Thyroid gland (tissue), 4 donors: ENCODE results near the gene ERICH6. TPM values are rescaled to one million over a fixed set of nuclear protein-coding genes. Genes with fewer than 3 reads are reported as not detected.

Source experiments
- DNase-seq, 2 donors: peaks; one replicate each; pipeline ENCODE4 v3.0.0-alpha.2; 2019
- H3K27ac ChIP-seq, 3 donors: fragments of 200-600 bp; sonication (generic); 1 replicate in 2 of 3; 2 replicates in 1 of 3; pipeline ENCODE4 v1.5.1; 2016 to 2019; ENCODE audit warnings: mild to moderate bottlenecking in 1 of 3, moderate library complexity in 1 of 3
- H3K27me3 ChIP-seq: fragments of 200-600 bp; sonication (generic); one replicate; pipeline ENCODE4 v1.5.1; 2019
- H3K36me3 ChIP-seq, 2 donors: fragments of 200-600 bp; sonication (generic); one replicate each; pipeline ENCODE4 v1.5.1; 2016 to 2019
- H3K4me1 ChIP-seq, 2 donors: fragments of 200-600 bp; sonication (generic); one replicate each; pipeline ENCODE4 v1.5.1; 2017 to 2019
- H3K4me3 ChIP-seq, 3 donors: fragments of 200-600 bp; sonication (generic); replicated peaks in 1 of 3; 1 replicate in 2 of 3; 2 replicates in 1 of 3; pipeline ENCODE4 v1.5.1; 2016; ENCODE audit warnings: mild to moderate bottlenecking in 1 of 3
- H3K9me3 ChIP-seq: fragments of 200-600 bp; sonication (generic); one replicate; pipeline ENCODE4 v1.5.1; 2017
- CTCF ChIP-seq, 6 experiments: fragments of 200-600 bp in 3 of 6; fragments of 450-650 bp in 3 of 6; sonication (generic) in 3 of 6; IDR thresholded peaks; one replicate each; pipeline ENCODE4 v1.5.1; 2016 to 2019; ENCODE audit warnings: antibody characterized with exemption in 6 of 6, mild to moderate bottlenecking in 2 of 6, inconsistent platforms in 1 of 6, moderate library complexity in 1 of 6
- POLR2A ChIP-seq, 2 donors: fragments of 450-650 bp; IDR thresholded peaks; one replicate each; pipeline ENCODE4 v1.6.1; 2017; ENCODE audit warnings: antibody characterized with exemption in 2 of 2, mild to moderate bottlenecking in 2 of 2, moderate library complexity in 1 of 2
- WGBS, 2 donors: methylation state at CpG; one replicate each; pipeline ENCODE4 v1.1.5; 2017; 5-methylcytosine and 5-hydroxymethylcytosine counted together
- intact Hi-C: fragments of 100-400 bp; cut with DNase I; formaldehyde crosslinking; loops from one replicate; pipeline ENCODE4 v1.15.1; 2023
- total RNA-seq, 4 donors: library from RNA; depleted of rRNA; stranded (reverse); fragments of >200 nt; gene quantifications; one replicate each; pipeline ENCODE4 v1.2.3, GENCODE V29; 2016

ERICH6 gene
- total RNA-seq, 4 donors from 2014 or later, result 0.11 to 0.27 TPM; not detected in 2

DNA sequence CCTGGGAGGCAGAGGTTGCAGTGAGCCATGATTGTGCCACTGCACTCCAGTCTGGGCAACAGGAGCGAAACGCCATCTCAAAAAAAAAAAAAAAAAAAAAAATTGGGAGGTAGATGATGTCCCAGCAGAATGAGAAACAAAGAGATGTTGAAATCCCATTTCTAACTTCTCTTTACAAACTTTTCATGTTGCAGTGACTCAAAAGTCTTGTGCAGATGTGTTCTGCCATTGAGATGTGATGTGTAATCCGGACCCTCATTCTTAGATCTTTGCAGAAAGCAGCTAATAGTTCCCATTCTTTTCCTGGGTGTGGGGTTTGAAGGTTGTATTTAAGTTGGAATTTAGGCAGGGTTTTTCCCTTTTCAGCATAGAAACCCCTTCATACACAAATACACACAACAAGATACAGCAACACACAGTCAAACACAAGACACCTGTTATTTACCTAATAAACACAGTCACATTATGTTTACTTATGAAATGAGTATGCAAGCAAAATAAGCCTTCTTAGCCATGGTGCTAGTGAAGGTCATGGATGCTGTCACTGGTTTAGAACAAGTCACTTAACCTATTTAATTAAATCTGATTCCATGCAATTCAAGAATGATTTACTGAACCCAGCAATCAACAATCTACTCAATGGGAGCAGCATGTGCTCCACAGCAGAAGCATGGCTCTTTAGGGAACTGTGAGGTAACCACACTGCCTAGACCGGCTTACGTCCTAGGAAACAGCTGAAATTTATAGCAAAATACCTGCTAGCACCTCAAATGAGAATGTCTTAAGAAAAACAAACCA is 44.4 kb upstream of the ERICH6 start:
- no peak for DNase-seq
- no peaks in the 10 kb centered on the region for H3K36me3 ChIP-seq
- peaks cover 9 to 44% of the 10 kb centered on the region in 2 donors for H3K4me1 ChIP-seq
- 83 to 89% methylated on average over 5 of the region's 5 CpGs for WGBS, 2 donors
- intact Hi-C loops, result no loop called here
- TF ChIP-seq CTCF (IDR thresholded peaks at IDR 0.05), result no peak
- no peak for TF ChIP-seq POLR2A (IDR thresholded peaks at IDR 0.05)
- H3K9me3 ChIP-seq, result no peaks in the 10 kb centered on the region
- H3K27me3 ChIP-seq, result no peaks in the 10 kb centered on the region
- no peak overlapping the region for H3K27ac ChIP-seq
- H3K4me3 ChIP-seq, result no peak overlapping the region

GRCh38 chr3:150746791-150747590 is 43.3 kb upstream of the ERICH6 start:
- peaks cover 0 to 4% of the 10 kb centered on the region in 2 donors for H3K36me3 ChIP-seq
- TF ChIP-seq CTCF (IDR thresholded peaks at IDR 0.05), result no peak
- TF ChIP-seq POLR2A (IDR thresholded peaks at IDR 0.05), result no peak
- peaks cover 5 to 41% of the 10 kb centered on the region in 2 donors for H3K4me1 ChIP-seq
- no peak overlapping the region for H3K27ac ChIP-seq
- H3K4me3 ChIP-seq, result no peak overlapping the region
- WGBS, 2 donors, result 79 to 84% methylated on average over 7 of the region's 7 CpGs
- intact Hi-C loops, result no loop called here
- no peak for DNase-seq
- no peaks in the 10 kb centered on the region for H3K9me3 ChIP-seq
- no peaks in the 10 kb centered on the region for H3K27me3 ChIP-seq

DNA sequence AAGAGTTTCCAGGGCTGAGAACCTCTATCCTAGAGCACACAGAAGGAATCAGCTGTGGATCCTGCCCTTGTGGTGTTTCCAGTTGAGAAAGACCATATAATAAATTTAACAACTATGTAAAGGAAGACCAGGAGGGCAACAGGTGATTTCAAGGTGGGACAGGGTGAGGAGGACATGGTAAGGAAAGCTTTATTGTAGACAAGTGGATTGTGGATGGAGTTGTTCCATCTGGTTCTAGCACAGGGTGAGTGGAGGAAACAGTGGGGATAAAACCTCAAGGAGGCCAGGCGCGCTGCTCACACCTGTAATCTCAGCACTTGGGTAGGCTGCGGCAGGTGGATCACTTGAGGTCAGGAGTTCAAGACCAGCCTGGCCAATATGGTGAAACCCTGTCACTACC is 42.1 kb upstream of the ERICH6 start:
- peaks cover 6 to 35% of the 10 kb centered on the region in 2 donors for H3K4me1 ChIP-seq
- H3K4me3 ChIP-seq, result no peak overlapping the region
- DNase-seq, result no peak
- TF ChIP-seq CTCF (IDR thresholded peaks at IDR 0.05), result no peak
- TF ChIP-seq POLR2A (IDR thresholded peaks at IDR 0.05), result no peak
- no peaks in the 10 kb centered on the region for H3K27me3 ChIP-seq
- intact Hi-C loops, result no loop called here
- 93 to 98% methylated on average over 3 of the region's 3 CpGs for whole genome bisulfite sequencing, 2 donors
- no peaks in the 10 kb centered on the region for H3K9me3 ChIP-seq
- H3K36me3 ChIP-seq, result peaks cover 0 to 4% of the 10 kb centered on the region in 2 donors
- H3K27ac ChIP-seq, result no peak overlapping the region

GRCh38 chr3:150744919-150745211 is 41.1 kb upstream of the ERICH6 start:
- no peaks in the 10 kb centered on the region for H3K9me3 ChIP-seq
- 75 to 80% methylated on average over 1 of the region's 1 CpG for WGBS, 2 donors
- intact Hi-C loops, result no loop called here
- TF ChIP-seq POLR2A (IDR thresholded peaks at IDR 0.05), result no peak
- no peak for TF ChIP-seq CTCF (IDR thresholded peaks at IDR 0.05)
- H3K27me3 ChIP-seq, result no peaks in the 10 kb centered on the region
- H3K27ac ChIP-seq, result no peak overlapping the region
- peaks cover 0 to 4% of the 10 kb centered on the region in 2 donors for H3K36me3 ChIP-seq
- H3K4me1 ChIP-seq, result peaks cover 6 to 28% of the 10 kb centered on the region in 2 donors
- no peak for DNase-seq
- no peak overlapping the region for H3K4me3 ChIP-seq
